GM18858 (cell line): ENCODE results near the gene ATXN7L1.

ENCODE experiments used
- ATAC-seq: cut with Tn5 transposase; IDR thresholded peaks from one replicate; pipeline ENCODE4 v1.9.1; 2021; ENCODE audit not compliant: unreplicated experiment

Gene ATXN7L1

GRCh38 chr7:105751054-105751453 lies 125.3 kb downstream of the ATXN7L1 start:
- ATAC-seq = no peak

GRCh38 chr7:105748701-105749100 lies 127.7 kb downstream of the ATXN7L1 start:
- no peak for ATAC-seq

- no peak for ATAC-seq
Measured at GRCh38 chr7:105745681-105746330, 130.6 kb downstream of the ATXN7L1 start.

- no peak for ATAC-seq
Measured at GRCh38 chr7:105744258-105744657, 132.1 kb downstream of the ATXN7L1 start.

- no peak for ATAC-seq
Measured at GRCh38 chr7:105743351-105744090, 132.9 kb downstream of the ATXN7L1 start.

- ATAC-seq = no peak
Measured at GRCh38 chr7:105742787-105743186, 133.6 kb downstream of the ATXN7L1 start.

- ATAC-seq = no peak
Measured at GRCh38 chr7:105741982-105742381, 134.4 kb downstream of the ATXN7L1 start.

- ATAC-seq = no peak
Measured at GRCh38 chr7:105738133-105738532, 138.3 kb downstream of the ATXN7L1 start.

- no peak for ATAC-seq
Measured at GRCh38 chr7:105734233-105734632, 142.2 kb downstream of the ATXN7L1 start.

- no peak for ATAC-seq
Measured at GRCh38 chr7:105731042-105731441, 145.4 kb downstream of the ATXN7L1 start.

GRCh38 chr7:105728028-105728427 lies 148.4 kb downstream of the ATXN7L1 start:
- no peak for ATAC-seq

GRCh38 chr7:105724688-105725087 lies 151.7 kb downstream of the ATXN7L1 start:
- no peak for ATAC-seq

- no peak for ATAC-seq
Measured at GRCh38 chr7:105723572-105723971, 152.8 kb downstream of the ATXN7L1 start.

GRCh38 chr7:105721571-105722104 lies 154.8 kb downstream of the ATXN7L1 start:
- ATAC-seq = no peak

- no peak for ATAC-seq
Measured at GRCh38 chr7:105719919-105720318, 156.5 kb downstream of the ATXN7L1 start.

GRCh38 chr7:105719395-105719794 lies 157.0 kb downstream of the ATXN7L1 start:
- ATAC-seq = no peak

- ATAC-seq = no peak
Measured at GRCh38 chr7:105718511-105718925, 157.9 kb downstream of the ATXN7L1 start.

- no peak for ATAC-seq
Measured at GRCh38 chr7:105715528-105715927, 160.9 kb downstream of the ATXN7L1 start.

GRCh38 chr7:105713488-105714465 lies 162.6 kb downstream of the ATXN7L1 start:
- no peak for ATAC-seq

GRCh38 chr7:105712877-105713276 lies 163.5 kb downstream of the ATXN7L1 start:
- ATAC-seq = no peak

GRCh38 chr7:105711726-105712402 lies 164.5 kb downstream of the ATXN7L1 start:
- ATAC-seq = no peak
